HCT116 (cell line): ENCODE results near the gene GMPPA. TPM values are rescaled to one million over a fixed set of nuclear protein-coding genes. Genes with fewer than 3 reads are reported as not detected.

Experiments used
- ATAC-seq: fragments of 200-7000 bp; cut with Tn5 transposase; 2 replicates; pipeline ENCODE4 v1.9.1; 2020; ENCODE audit warnings: mild to moderate bottlenecking, moderate library complexity
- BruUV-seq: library from RNA; stranded (reverse); fragments of 400-500 nt; replicated peaks from 2 replicates; lab custom pipeline; 2021; lab: Mats Ljungman, UMichigan
- CTCF ChIA-PET: fragments of 300-600 bp; sonication (Branson Sonifier 250); formaldehyde crosslinking; loops from one replicate; lab custom pipeline; 2021; ENCODE audit warnings: antibody characterized with exemption; lab: Charles Lee
- POLR2A ChIA-PET: fragments of 300-600, 350-600 bp; sonication (Branson Sonifier 250); formaldehyde crosslinking; loops from one replicate; lab custom pipeline; 2021; ENCODE audit warnings: antibody characterized with exemption; lab: Charles Lee
- RAD21 ChIA-PET, 2 experiments: fragments of 300-600 bp; sonication (Branson Sonifier 250); formaldehyde crosslinking; loops; one replicate each; lab custom pipeline; 2023; ENCODE audit warnings: low total read pairs in 2 of 2; ENCODE audit not compliant: uncharacterized antibody in 2 of 2, unreplicated experiment in 2 of 2, low non-redundant PET in 1 of 2; lab: Charles Lee
- DNase-seq: peaks from one replicate; pipeline ENCODE4 v3.0.0-alpha.2; 2010; ENCODE audit warnings: low read depth, low spot score
- H2AFZ ChIP-seq: fragments of 200-600 bp; shearing (Covaris generic), sonication (generic); 2 replicates; pipeline ENCODE4 v1.6.1; 2017; ENCODE audit warnings: low read depth, mixed run types, mixed read lengths, antibody characterized with exemption, low read length; ENCODE audit not compliant: poor library complexity, severe bottlenecking
- H3K27ac ChIP-seq: 2 replicates; pipeline ENCODE4 v1.5.1; 2012; ENCODE audit warnings: low read depth, low read length
- H3K27me3 ChIP-seq: fragments of 200-600 bp; sonication (generic); 2 replicates; pipeline ENCODE4 v1.6.1; 2016; ENCODE audit warnings: mixed run types, low read length, mixed read lengths; ENCODE audit not compliant: insufficient read depth
- H3K36me3 ChIP-seq, 2 experiments: fragments of 200-500 bp in 1 of 2; fragments of 200-600 bp in 1 of 2; sonication (Bioruptor generic) in 1 of 2; sonication (generic) in 1 of 2; 2 replicates each; pipeline versions ENCODE4 v1.5.1 to v1.6.1; 2014 to 2016; ENCODE audit warnings: low read length in 2 of 2, inconsistent platforms in 1 of 2, mixed read lengths in 1 of 2, mixed run types in 1 of 2; ENCODE audit not compliant: insufficient read depth in 2 of 2, control insufficient read depth in 1 of 2
- H3K4me1 ChIP-seq, 2 experiments: fragments of 200-600 bp in 1 of 2; sonication (generic) in 1 of 2; 2 replicates each; pipeline versions ENCODE4 v1.5.1 to v1.6.1; 2012 to 2017; ENCODE audit warnings: low read length in 2 of 2, inconsistent platforms in 1 of 2, mild to moderate bottlenecking in 1 of 2, mixed read lengths in 1 of 2, mixed run types in 1 of 2, moderate library complexity in 1 of 2; ENCODE audit not compliant: insufficient read depth in 2 of 2, control insufficient read depth in 1 of 2
- H3K4me2 ChIP-seq: fragments of 200-600 bp; sonication (generic); 2 replicates; pipeline ENCODE4 v1.6.1; 2017; ENCODE audit warnings: mixed run types, low read length, mixed read lengths
- H3K4me3 ChIP-seq, 2 experiments: fragments of 200-600 bp in 1 of 2; sonication (generic) in 1 of 2; replicated peaks in 1 of 2; 2 replicates each; pipeline ENCODE4 v1.5.1; 2011 to 2016; ENCODE audit warnings: low read length in 2 of 2, control low read depth in 1 of 2, low read depth in 1 of 2, mild to moderate bottlenecking in 1 of 2, mixed read lengths in 1 of 2, mixed run types in 1 of 2
- H3K79me2 ChIP-seq: fragments of 200-600 bp; sonication (generic); 2 replicates; pipeline ENCODE4 v1.6.1; 2017; ENCODE audit warnings: mild to moderate bottlenecking, mixed run types, low read length, moderate library complexity, mixed read lengths; ENCODE audit not compliant: insufficient read depth
- H3K9ac ChIP-seq: fragments of 200-600 bp; sonication (generic); 2 replicates; pipeline ENCODE4 v1.6.1; 2016; ENCODE audit warnings: low read length, mixed read lengths
- H3K9me2 ChIP-seq: fragments of 200-600 bp; sonication (generic), shearing (Covaris generic); 2 replicates; pipeline ENCODE4 v1.6.1; 2017; ENCODE audit warnings: mixed run types, mild to moderate bottlenecking, moderate library complexity; ENCODE audit not compliant: insufficient read depth
- H3K9me3 ChIP-seq, 2 experiments: fragments of 200-500 bp in 1 of 2; fragments of 200-600 bp in 1 of 2; sonication (Bioruptor generic) in 1 of 2; sonication (generic) in 1 of 2; 2 replicates each; pipeline ENCODE4 v1.6.1; 2014 to 2017; ENCODE audit warnings: low read length in 2 of 2, mixed read lengths in 2 of 2, inconsistent platforms in 1 of 2, low read depth in 1 of 2, mild to moderate bottlenecking in 1 of 2, mixed run types in 1 of 2, moderate library complexity in 1 of 2; ENCODE audit not compliant: control insufficient read depth in 1 of 2, insufficient read depth in 1 of 2
- H4K20me1 ChIP-seq: fragments of 200-600 bp; sonication (generic), shearing (Covaris generic); 2 replicates; pipeline ENCODE4 v1.6.1; 2017; ENCODE audit warnings: mixed run types, mild to moderate bottlenecking, moderate library complexity; ENCODE audit not compliant: insufficient read depth
- CBX3 ChIP-seq: IDR thresholded peaks from 2 replicates; pipeline ENCODE4 v1.6.1; 2012; ENCODE audit warnings: low read depth
- CEBPB ChIP-seq: IDR thresholded peaks from 2 replicates; pipeline ENCODE4 v1.6.1; 2012; ENCODE audit warnings: low read depth
- CTCF ChIP-seq, 3 experiments: fragments of 200-600 bp in 1 of 3; sonication (generic) in 1 of 3; IDR thresholded peaks in 2 of 3; conservative IDR thresholded peaks in 1 of 3; 2 replicates each; pipeline ENCODE4 v1.5.1; 2012 to 2017; ENCODE audit warnings: low read depth in 2 of 3, low read length in 2 of 3, antibody characterized with exemption in 1 of 3, borderline replicate concordance in 1 of 3, control low read depth in 1 of 3, mild to moderate bottlenecking in 1 of 3, mixed read lengths in 1 of 3, mixed run types in 1 of 3, moderate library complexity in 1 of 3; ENCODE audit not compliant: insufficient read depth in 1 of 3
- ELF1 ChIP-seq: IDR thresholded peaks from 2 replicates; pipeline ENCODE4 v1.6.1; 2012; ENCODE audit warnings: low read depth, borderline replicate concordance
- EZH2 ChIP-seq: fragments of 200-600 bp; sonication (generic); IDR thresholded peaks from 2 replicates; pipeline ENCODE4 v1.6.1; 2017; ENCODE audit warnings: antibody characterized with exemption, mixed run types
- EZH2phosphoT487 ChIP-seq: fragments of 200-600 bp; IDR thresholded peaks from 2 replicates; pipeline ENCODE4 v1.6.1; 2018; ENCODE audit warnings: antibody characterized with exemption, borderline replicate concordance
- FOSL1 ChIP-seq: IDR thresholded peaks from 2 replicates; pipeline ENCODE4 v1.6.1; 2012; ENCODE audit warnings: low read depth
- MAX ChIP-seq: IDR thresholded peaks from 2 replicates; pipeline ENCODE4 v1.6.1; 2012
- POLR2A ChIP-seq: IDR thresholded peaks from 2 replicates; pipeline ENCODE4 v1.7.0; 2011; ENCODE audit warnings: borderline replicate concordance; ENCODE audit not compliant: insufficient read depth, insufficient read length; ENCODE audit errors: extremely low read depth
- POLR2AphosphoS5 ChIP-seq: IDR thresholded peaks from 2 replicates; pipeline ENCODE4 v1.6.1; 2011; ENCODE audit warnings: mild to moderate bottlenecking, low read depth, low read length, moderate library complexity
- RAD21 ChIP-seq: IDR thresholded peaks from 2 replicates; pipeline ENCODE4 v1.6.1; 2012; ENCODE audit warnings: low read depth, mild to moderate bottlenecking
- SP1 ChIP-seq: IDR thresholded peaks from 2 replicates; pipeline ENCODE4 v1.6.1; 2012; ENCODE audit warnings: low read depth
- SRF ChIP-seq: IDR thresholded peaks from 2 replicates; pipeline ENCODE4 v1.6.1; 2012; ENCODE audit warnings: low read depth
- TCF7L2 ChIP-seq: IDR thresholded peaks from 2 replicates; pipeline ENCODE4 v1.7.0; 2011; ENCODE audit warnings: borderline replicate concordance, inconsistent platforms; ENCODE audit not compliant: insufficient read depth, insufficient read length; ENCODE audit errors: extremely low read depth
- YY1 ChIP-seq: IDR thresholded peaks from 2 replicates; pipeline ENCODE4 v1.6.1; 2011; ENCODE audit warnings: low read length, low read depth, moderate library complexity, mild to moderate bottlenecking; ENCODE audit not compliant: insufficient replicate concordance; ENCODE audit errors: extremely low read depth
- ZFX ChIP-seq: fragments of 450-650 bp; IDR thresholded peaks from 2 replicates; pipeline ENCODE4 v1.6.1; 2017
- ZNF274 ChIP-seq: fragments of 200-500 bp; sonication (Bioruptor generic); IDR thresholded peaks from 2 replicates; pipeline ENCODE4 v1.6.1; 2014; ENCODE audit warnings: mild to moderate bottlenecking, low read depth, low read length, inconsistent platforms
- intact Hi-C: fragments of 100-400 bp; cut with micrococcal nuclease; formaldehyde crosslinking; loops from 2 replicates; pipeline ENCODE4 v1.10.0; 2022
- total RNA-seq: library from RNA; stranded (reverse); gene quantifications from one replicate; pipeline ENCODE4 v1.2.1, GENCODE V29; 2021; ENCODE audit not compliant: unreplicated experiment
- TF ChIP-seq, protein P1 (sequence below): IDR thresholded peaks from 2 replicates; pipeline ENCODE4 v1.6.1; 2012

The GMPPA gene
- total RNA-seq, 1 experiment from 2014 or later = 71.8 TPM

DNA sequence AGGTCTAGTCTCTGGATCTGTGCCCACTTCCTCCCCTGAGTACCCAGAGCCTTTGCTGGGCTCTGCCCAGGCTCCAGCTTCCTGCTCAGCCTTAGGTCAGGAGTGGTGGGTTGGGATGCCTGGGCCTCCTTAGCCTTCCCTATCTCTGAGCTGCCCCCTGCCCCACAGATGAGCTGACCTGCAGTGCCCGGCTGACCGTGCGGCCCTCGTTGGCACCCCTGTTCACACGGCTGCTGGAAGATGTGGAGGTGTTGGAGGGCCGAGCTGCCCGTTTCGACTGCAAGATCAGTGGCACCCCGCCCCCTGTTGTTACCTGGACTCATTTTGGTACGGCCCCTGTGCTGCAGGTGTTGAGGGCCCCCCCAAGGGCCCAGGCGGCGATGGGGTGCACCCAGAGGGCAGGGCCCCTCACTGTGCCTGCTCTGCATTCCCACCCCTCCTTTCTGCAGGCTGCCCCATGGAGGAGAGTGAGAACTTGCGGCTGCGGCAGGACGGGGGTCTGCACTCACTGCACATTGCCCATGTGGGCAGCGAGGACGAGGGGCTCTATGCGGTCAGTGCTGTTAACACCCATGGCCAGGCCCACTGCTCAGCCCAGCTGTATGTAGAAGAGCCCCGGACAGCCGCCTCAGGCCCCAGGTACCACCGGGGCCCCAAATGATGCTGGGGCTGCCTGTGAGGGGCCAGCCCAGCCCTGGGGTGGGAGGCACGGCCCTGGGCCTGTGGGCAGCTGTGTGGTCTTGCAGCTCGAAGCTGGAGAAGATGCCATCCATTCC is 30.1 kb upstream of the GMPPA start:
- H3K4me2 ChIP-seq = no peak overlapping the region
- intact Hi-C loops = no loop called here

More for the DNA sequence above, 30.1 kb upstream of the GMPPA start:
- TF ChIP-seq EZH2 = no peak
- no peak for TF ChIP-seq ELF1
- no peak for TF ChIP-seq ZFX
- TF ChIP-seq, protein P1, sequence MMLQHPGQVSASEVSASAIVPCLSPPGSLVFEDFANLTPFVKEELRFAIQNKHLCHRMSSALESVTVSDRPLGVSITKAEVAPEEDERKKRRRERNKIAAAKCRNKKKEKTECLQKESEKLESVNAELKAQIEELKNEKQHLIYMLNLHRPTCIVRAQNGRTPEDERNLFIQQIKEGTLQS = no peak
- TF ChIP-seq ZNF274 = no peak
- TF ChIP-seq SRF = no peak
- no peak for TF ChIP-seq POLR2A
- TF ChIP-seq RAD21 = no peak
- TF ChIP-seq TCF7L2 = no peak
- no peak for TF ChIP-seq YY1
- TF ChIP-seq CTCF (IDR thresholded peaks at IDR 0.05 in 2 of 3, conservative IDR thresholded peaks at IDR 0.05 in 1 of 3; ENCODE audit: borderline replicate concordance in 1 of 3, insufficient read depth in 1 of 3, low read depth in 2 of 3, low read length in 2 of 3) = no peak
- TF ChIP-seq CEBPB = no peak
- TF ChIP-seq CBX3 = no peak
- no peak for TF ChIP-seq EZH2phosphoT487
- TF ChIP-seq POLR2AphosphoS5 = no peak
- no peak for TF ChIP-seq SP1
- TF ChIP-seq FOSL1 = no peak
- no peak for TF ChIP-seq MAX
- TF ChIP-seq, all 23 proteins: peak for 0
- CTCF ChIA-PET = interaction anchor here (1.3 kb wide), 1 partner anchor 8 kb away, joined by 3 read pairs; no protein-coding TSS in a partner anchor
- Histone ChIP-seq H4K20me1 (no peaks in the 10 kb centered on the region), H3K27ac (no peak overlapping the region), H3K9me2 (no peaks in the 10 kb centered on the region), H3K9me3 (no peaks in the 10 kb centered on the region), H3K79me2 (no peaks in the 10 kb centered on the region), H3K9ac (no peak overlapping the region), H2AFZ (no peak overlapping the region), H3K4me1 (peaks cover 0 to 6% of the 10 kb centered on the region in 2 experiments; a peak in 2 of 4 replicates), H3K36me3 (no peaks in the 10 kb centered on the region), H3K27me3 (no peaks in the 10 kb centered on the region), H3K4me3 (no peak overlapping the region)
- BruUV-seq = no TSS peak
- POLR2A ChIA-PET = no interaction called here
- ATAC-seq (no peak), DNase-seq (no peak)
- RAD21 ChIA-PET = no interaction called here
